ENCODE data around the gene MRPL28. TPM values are rescaled to one million over a fixed set of nuclear protein-coding genes. Genes with fewer than 3 reads are reported as not detected.

Gene MRPL28
- total and polyA plus RNA-seq, 9 donors = 46.1 to 52.6 (median 49.8) TPM

- Histone ChIP-seq H3K4me3 (ENCODE audit: low read length) (no peak overlapping the region), H3K27me3 (ENCODE audit: control insufficient read depth, insufficient read depth, low read length) (no peaks in the 10 kb centered on the region), H3K9me3 (replicated peaks; ENCODE audit: control insufficient read depth, low read depth, low read length) (no peaks in the 10 kb centered on the region), H3K27ac (ENCODE audit: low read length) (no peak overlapping the region), H3K36me3 (ENCODE audit: control insufficient read depth, insufficient read depth, low read length) (peaks cover 8% of the 10 kb centered on the region), H3K4me1 (ENCODE audit: control insufficient read depth, insufficient read depth, low read length) (peaks cover 11% of the 10 kb centered on the region)
- DNase-seq = no peak
- 73% methylated on average over 10 of the region's 12 CpGs for WGBS (ENCODE audit: insufficient coverage)
These were observed 34.7 kb upstream of the MRPL28 start for GRCh38 chr16:404971-405486.

- H3K27ac ChIP-seq (ENCODE audit: low read length) = peak within 1 kb of the TSS; percentile 88
- peak; percentile 96 for DNase-seq
- no peaks in the 10 kb centered on the region for H3K27me3 ChIP-seq (ENCODE audit: control insufficient read depth, insufficient read depth, low read length)
- H3K4me3 ChIP-seq (ENCODE audit: low read length) = peak within 1 kb of the TSS; percentile 94
- no peaks in the 10 kb centered on the region for H3K9me3 ChIP-seq (replicated peaks; ENCODE audit: control insufficient read depth, low read depth, low read length)
- 0% methylated on average over 69 of the region's 91 CpGs for WGBS (ENCODE audit: insufficient coverage)
- H3K36me3 ChIP-seq (ENCODE audit: control insufficient read depth, insufficient read depth, low read length) = peaks cover 15% of the 10 kb centered on the region
- peaks cover 23% of the 10 kb centered on the region for H3K4me1 ChIP-seq (ENCODE audit: control insufficient read depth, insufficient read depth, low read length)
These were observed 31.4 kb upstream of the MRPL28 start, which contains the start of gene DECR2 for GRCh38 chr16:401468-402348. TSS of gene DECR2 (plus strand) at chr16:401885. CDS start at chr16:401964, 79 bp downstream.

GRCh38 chr16:400061-400591 is 29.8 kb upstream of the MRPL28 start:
- Histone ChIP-seq H3K27me3 (ENCODE audit: control insufficient read depth, insufficient read depth, low read length) (no peaks in the 10 kb centered on the region), H3K27ac (ENCODE audit: low read length) (peak overlapping the region; percentile 29), H3K9me3 (replicated peaks; ENCODE audit: control insufficient read depth, low read depth, low read length) (no peaks in the 10 kb centered on the region), H3K4me3 (ENCODE audit: low read length) (no peak overlapping the region), H3K36me3 (ENCODE audit: control insufficient read depth, insufficient read depth, low read length) (peaks cover 15% of the 10 kb centered on the region), H3K4me1 (ENCODE audit: control insufficient read depth, insufficient read depth, low read length) (peaks cover 26% of the 10 kb centered on the region)
- WGBS (ENCODE audit: insufficient coverage) = 64% methylated on average over 9 of the region's 10 CpGs
- no peak for DNase-seq

- Histone ChIP-seq H3K4me3 (ENCODE audit: low read length) (no peak overlapping the region), H3K9me3 (replicated peaks; ENCODE audit: control insufficient read depth, low read depth, low read length) (no peaks in the 10 kb centered on the region), H3K27ac (ENCODE audit: low read length) (no peak overlapping the region), H3K27me3 (ENCODE audit: control insufficient read depth, insufficient read depth, low read length) (no peaks in the 10 kb centered on the region), H3K4me1 (ENCODE audit: control insufficient read depth, insufficient read depth, low read length) (peaks cover 26% of the 10 kb centered on the region), H3K36me3 (ENCODE audit: control insufficient read depth, insufficient read depth, low read length) (peaks cover 15% of the 10 kb centered on the region)
- 83% methylated on average over 14 of the region's 22 CpGs for WGBS (ENCODE audit: insufficient coverage)
- no peak for DNase-seq
These were observed 29.1 kb upstream of the MRPL28 start for GRCh38 chr16:399340-400019.

- Histone ChIP-seq H3K9me3 (replicated peaks; ENCODE audit: control insufficient read depth, low read depth, low read length) (no peaks in the 10 kb centered on the region), H3K27ac (ENCODE audit: low read length) (no peak overlapping the region), H3K4me3 (ENCODE audit: low read length) (no peak overlapping the region), H3K27me3 (ENCODE audit: control insufficient read depth, insufficient read depth, low read length) (no peaks in the 10 kb centered on the region), H3K36me3 (ENCODE audit: control insufficient read depth, insufficient read depth, low read length) (peaks cover 15% of the 10 kb centered on the region), H3K4me1 (ENCODE audit: control insufficient read depth, insufficient read depth, low read length) (peaks cover 26% of the 10 kb centered on the region)
- no peak for DNase-seq
- whole genome bisulfite sequencing (ENCODE audit: insufficient coverage) = 76% methylated on average over 10 of the region's 24 CpGs
These were observed 28.4 kb upstream of the MRPL28 start for GRCh38 chr16:398561-399339.

GRCh38 chr16:397736-398332 is 27.5 kb upstream of the MRPL28 start:
- DNase-seq = peak; percentile 81
- WGBS (ENCODE audit: insufficient coverage) = 11% methylated on average over 22 of the region's 29 CpGs
- Histone ChIP-seq H3K36me3 (ENCODE audit: control insufficient read depth, insufficient read depth, low read length) (peaks cover 15% of the 10 kb centered on the region), H3K9me3 (replicated peaks; ENCODE audit: control insufficient read depth, low read depth, low read length) (no peaks in the 10 kb centered on the region), H3K4me3 (ENCODE audit: low read length) (peak overlapping the region; percentile 23), H3K27ac (ENCODE audit: low read length) (peak overlapping the region; percentile 77), H3K4me1 (ENCODE audit: control insufficient read depth, insufficient read depth, low read length) (peaks cover 26% of the 10 kb centered on the region), H3K27me3 (ENCODE audit: control insufficient read depth, insufficient read depth, low read length) (no peaks in the 10 kb centered on the region)

- peaks cover 15% of the 10 kb centered on the region for H3K36me3 ChIP-seq (ENCODE audit: control insufficient read depth, insufficient read depth, low read length)
- WGBS (ENCODE audit: insufficient coverage) = under 1% methylated on average over 65 of the region's 75 CpGs
- H3K9me3 ChIP-seq (replicated peaks; ENCODE audit: control insufficient read depth, low read depth, low read length) = no peaks in the 10 kb centered on the region
- no peaks in the 10 kb centered on the region for H3K27me3 ChIP-seq (ENCODE audit: control insufficient read depth, insufficient read depth, low read length)
- H3K4me3 ChIP-seq (ENCODE audit: low read length) = peak within 1 kb of the TSS; percentile 51
- H3K4me1 ChIP-seq (ENCODE audit: control insufficient read depth, insufficient read depth, low read length) = peaks cover 23% of the 10 kb centered on the region
- peak within 1 kb of the TSS; percentile 77 for H3K27ac ChIP-seq (ENCODE audit: low read length)
- peak; percentile 62 for DNase-seq
These were observed 26.9 kb upstream of the MRPL28 start, which contains the start of gene NME4 for GRCh38 chr16:397135-397661. TSS of gene NME4 (plus strand) at chr16:397199. CDS start at chr16:397223, 24 bp downstream.

- Histone ChIP-seq H3K36me3 (ENCODE audit: control insufficient read depth, insufficient read depth, low read length) (peaks cover 15% of the 10 kb centered on the region), H3K27ac (ENCODE audit: low read length) (peak overlapping the region; percentile 67), H3K4me1 (ENCODE audit: control insufficient read depth, insufficient read depth, low read length) (peaks cover 21% of the 10 kb centered on the region), H3K9me3 (replicated peaks; ENCODE audit: control insufficient read depth, low read depth, low read length) (peaks cover 3% of the 10 kb centered on the region), H3K4me3 (ENCODE audit: low read length) (peak overlapping the region; percentile 51), H3K27me3 (ENCODE audit: control insufficient read depth, insufficient read depth, low read length) (no peaks in the 10 kb centered on the region)
- 3% methylated on average over 17 of the region's 22 CpGs for WGBS (ENCODE audit: insufficient coverage)
- peak; percentile 77 for DNase-seq
These were observed 26.3 kb upstream of the MRPL28 start for GRCh38 chr16:396605-397004.

GRCh38 chr16:396199-396598 is 25.9 kb upstream of the MRPL28 start:
- no CpG with 5 or more reads among the region's 3 CpGs for WGBS (ENCODE audit: insufficient coverage)
- Histone ChIP-seq H3K27me3 (ENCODE audit: control insufficient read depth, insufficient read depth, low read length) (no peaks in the 10 kb centered on the region), H3K9me3 (replicated peaks; ENCODE audit: control insufficient read depth, low read depth, low read length) (peaks cover 3% of the 10 kb centered on the region), H3K27ac (ENCODE audit: low read length) (no peak overlapping the region), H3K36me3 (ENCODE audit: control insufficient read depth, insufficient read depth, low read length) (peaks cover 15% of the 10 kb centered on the region), H3K4me3 (ENCODE audit: low read length) (no peak overlapping the region), H3K4me1 (ENCODE audit: control insufficient read depth, insufficient read depth, low read length) (peaks cover 21% of the 10 kb centered on the region)
- DNase-seq = no peak

Data from muscle of leg (tissue), 11 donors.